Prostate gland (tissue), 2 donors: ENCODE measurements around the gene FNDC10.
"Not testable (repeated sequence)": the region's sequence is repeated elsewhere in the genome, so short reads cannot be mapped to it uniquely, and the experiment has no call there.

Source experiments
- POLR2AphosphoS5 ChIP-seq: sonication (generic); formaldehyde crosslinking; IDR thresholded peaks from one replicate; pipeline ENCODE4 v1.6.1; 2017; ENCODE audit warnings: antibody characterized with exemption
- TF ChIP-seq, protein P1 (sequence below), 4 experiments: fragments of 200-600 bp in 2 of 4; fragments of 450-650 bp in 2 of 4; sonication (generic) in 2 of 4; IDR thresholded peaks; 1 replicate in 3 of 4; 2 replicates in 1 of 4; pipeline ENCODE4 v1.5.1; 2016 to 2019; ENCODE audit warnings: antibody characterized with exemption in 4 of 4, mild to moderate bottlenecking in 2 of 4, moderate library complexity in 2 of 4

DNA sequence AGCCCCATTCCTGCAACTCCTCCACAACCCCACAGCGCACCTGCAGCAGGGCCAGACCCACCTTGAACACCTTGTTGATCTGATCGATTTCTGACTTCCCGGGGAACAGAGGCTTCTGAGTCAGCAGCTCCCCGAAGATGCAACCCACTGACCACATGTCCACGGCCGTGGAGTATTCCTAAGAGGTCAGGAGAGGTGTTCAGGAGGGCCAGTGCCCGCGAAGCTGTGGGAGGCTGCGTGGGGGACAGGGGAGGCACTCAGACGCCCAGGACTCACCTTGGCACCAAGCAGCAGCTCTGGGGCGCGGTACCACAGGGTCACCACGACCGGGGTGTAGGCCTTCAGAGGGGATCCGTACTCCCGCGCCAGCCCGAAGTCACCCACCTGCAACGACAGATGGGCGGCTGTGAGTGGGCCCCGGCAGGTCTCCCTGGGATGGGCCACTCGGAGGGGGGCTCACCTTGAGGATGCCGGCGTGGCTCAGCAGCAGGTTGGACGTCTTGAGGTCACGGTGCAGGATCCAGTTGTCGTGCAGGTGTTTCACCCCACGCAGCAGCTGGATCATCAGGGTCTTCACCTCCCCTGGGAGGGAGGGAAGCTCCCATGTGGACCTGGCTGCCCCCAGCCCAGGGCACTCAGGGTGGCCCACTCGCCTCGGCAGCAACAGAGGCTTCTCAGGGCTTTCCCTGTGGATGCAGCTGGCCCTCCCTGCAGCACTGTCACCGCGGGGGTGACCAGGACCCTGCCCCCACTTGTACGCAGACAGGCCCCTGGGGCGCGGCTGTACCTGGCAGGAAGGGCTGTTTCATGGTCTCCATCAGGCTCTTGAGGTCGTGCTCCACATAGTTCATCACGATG lies 36.9 kb upstream of the FNDC10 start:
- TF ChIP-seq, protein P1, sequence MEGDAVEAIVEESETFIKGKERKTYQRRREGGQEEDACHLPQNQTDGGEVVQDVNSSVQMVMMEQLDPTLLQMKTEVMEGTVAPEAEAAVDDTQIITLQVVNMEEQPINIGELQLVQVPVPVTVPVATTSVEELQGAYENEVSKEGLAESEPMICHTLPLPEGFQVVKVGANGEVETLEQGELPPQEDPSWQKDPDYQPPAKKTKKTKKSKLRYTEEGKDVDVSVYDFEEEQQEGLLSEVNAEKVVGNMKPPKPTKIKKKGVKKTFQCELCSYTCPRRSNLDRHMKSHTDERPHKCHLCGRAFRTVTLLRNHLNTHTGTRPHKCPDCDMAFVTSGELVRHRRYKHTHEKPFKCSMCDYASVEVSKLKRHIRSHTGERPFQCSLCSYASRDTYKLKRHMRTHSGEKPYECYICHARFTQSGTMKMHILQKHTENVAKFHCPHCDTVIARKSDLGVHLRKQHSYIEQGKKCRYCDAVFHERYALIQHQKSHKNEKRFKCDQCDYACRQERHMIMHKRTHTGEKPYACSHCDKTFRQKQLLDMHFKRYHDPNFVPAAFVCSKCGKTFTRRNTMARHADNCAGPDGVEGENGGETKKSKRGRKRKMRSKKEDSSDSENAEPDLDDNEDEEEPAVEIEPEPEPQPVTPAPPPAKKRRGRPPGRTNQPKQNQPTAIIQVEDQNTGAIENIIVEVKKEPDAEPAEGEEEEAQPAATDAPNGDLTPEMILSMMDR (IDR thresholded peaks at IDR 0.05) = not testable (repeated sequence)
- TF ChIP-seq POLR2AphosphoS5 = not testable (repeated sequence)
